Kidney (tissue), 14 donors: Measurements from ENCODE around the gene ANKH. TPM values are rescaled to one million over a fixed set of nuclear protein-coding genes. Genes with fewer than 3 reads are reported as not detected.

Experiments
- DNase-seq, 5 donors: peaks; one replicate each; pipeline ENCODE4 v3.0.0-alpha.2; 2013 to 2020
- FAIRE-seq: peaks from 2 replicates; lab custom pipeline; 2012; peaks lifted over from hg19 to GRCh38; lab: Jason Lieb, UNC
- H3K27ac ChIP-seq, 2 donors: one replicate each; pipeline ENCODE4 v1.7.0; 2013; ENCODE audit warnings: low read depth in 2 of 2, low read length in 2 of 2, inconsistent platforms in 1 of 2
- H3K27me3 ChIP-seq: one replicate; pipeline ENCODE4 v1.7.1; 2013; ENCODE audit warnings: low read length, inconsistent platforms; ENCODE audit not compliant: control insufficient read depth, insufficient read depth
- H3K36me3 ChIP-seq, 3 donors: one replicate each; pipeline versions ENCODE4 v1.7.0 to v1.7.1; 2013; ENCODE audit warnings: low read length in 3 of 3, control low read depth in 1 of 3, inconsistent platforms in 1 of 3; ENCODE audit not compliant: insufficient read depth in 3 of 3, control insufficient read depth in 2 of 3
- H3K4me1 ChIP-seq, 3 donors: one replicate each; pipeline versions ENCODE4 v1.7.0 to v1.7.1; 2013; ENCODE audit warnings: low read length in 3 of 3, inconsistent platforms in 1 of 3, low read depth in 1 of 3; ENCODE audit not compliant: control insufficient read depth in 2 of 3, insufficient read depth in 2 of 3
- H3K4me3 ChIP-seq, 3 donors: one replicate each; pipeline versions ENCODE4 v1.7.0 to v1.8.1; 2013; ENCODE audit warnings: low read length in 3 of 3, control low read depth in 1 of 3, inconsistent platforms in 1 of 3
- H3K9ac ChIP-seq, 3 donors: one replicate each; pipeline versions ENCODE4 v1.7.0 to v1.7.1; 2013; ENCODE audit warnings: low read length in 3 of 3, control low read depth in 1 of 3, inconsistent platforms in 1 of 3
- H3K9me3 ChIP-seq, 3 donors: one replicate each; pipeline versions ENCODE4 v1.7.0 to v1.7.1; 2013; ENCODE audit warnings: low read length in 3 of 3, control low read depth in 1 of 3, inconsistent platforms in 1 of 3; ENCODE audit not compliant: control insufficient read depth in 2 of 3, insufficient read depth in 1 of 3
- intact Hi-C: fragments of 100-400 bp; cut with DNase I; formaldehyde crosslinking; loops from one replicate; pipeline ENCODE4 v1.11.1; 2022
- polyA plus RNA-seq: library from polyadenylated mRNA; stranded (reverse); fragments of 350-450 nt; fragmentation: Illumina TruSeq; extraction: RNeasy Lipid Tissue Mini Kit (QIAGEN cat#74804); gene quantifications from one replicate; pipeline ENCODE4 v1.2.3, GENCODE V29; 2014; ENCODE audit warnings: low read depth, low replicate concordance; ENCODE audit not compliant: insufficient read depth
- total RNA-seq: library from RNA; stranded (reverse); fragmentation: NEBNext Ultra II Directional; extraction: Animal tissue kit (Norgen Biotek cat#: 25700); gene quantifications from one replicate; pipeline ENCODE4 v1.2.1, GENCODE V29; 2021
- TF ChIP-seq, protein P1 (sequence below): IDR thresholded peaks from 3 replicates; pipeline ENCODE4 v1.5.1; 2012; ENCODE audit warnings: mild to moderate bottlenecking, moderate library complexity, borderline replicate concordance; ENCODE audit not compliant: insufficient read depth; ENCODE audit errors: extremely low read depth
- donor health status: control.
- donor health status: control.
- donor health status: control.
- donor health status: control.
- donor health status: control.
- donor health status: DM: yes; HTN: yes; CAD: no.
- donor health status: Normal renal cell carcinoma (clear cell type).

The ANKH gene
- total and polyA plus RNA-seq, 2 donors from 2014 or later, result 19.0 to 44.6 TPM

DNA sequence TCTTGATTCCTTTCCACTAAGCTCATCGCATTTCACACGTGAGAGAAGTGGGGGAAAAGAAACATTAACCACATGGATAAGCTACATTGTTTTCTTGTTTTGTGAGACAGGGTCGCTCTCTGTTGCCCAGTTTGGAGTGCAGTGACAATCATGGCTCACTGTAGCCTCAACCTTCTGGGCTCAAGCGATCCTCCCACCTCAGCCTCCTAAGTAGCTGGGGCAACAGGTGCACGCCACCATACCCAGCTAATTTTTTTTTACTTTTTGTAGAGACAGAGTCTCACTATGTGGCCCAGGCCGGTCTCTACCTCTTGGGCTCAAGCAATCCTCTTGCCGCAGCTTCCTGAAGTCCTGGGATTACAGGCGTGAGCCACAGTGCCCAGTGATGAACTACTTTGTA is 204.3 kb downstream of the ANKH start:
- no peak overlapping the region for H3K4me3 ChIP-seq
- FAIRE-seq (no peak), DNase-seq (no peak)
- TF ChIP-seq, protein P1, sequence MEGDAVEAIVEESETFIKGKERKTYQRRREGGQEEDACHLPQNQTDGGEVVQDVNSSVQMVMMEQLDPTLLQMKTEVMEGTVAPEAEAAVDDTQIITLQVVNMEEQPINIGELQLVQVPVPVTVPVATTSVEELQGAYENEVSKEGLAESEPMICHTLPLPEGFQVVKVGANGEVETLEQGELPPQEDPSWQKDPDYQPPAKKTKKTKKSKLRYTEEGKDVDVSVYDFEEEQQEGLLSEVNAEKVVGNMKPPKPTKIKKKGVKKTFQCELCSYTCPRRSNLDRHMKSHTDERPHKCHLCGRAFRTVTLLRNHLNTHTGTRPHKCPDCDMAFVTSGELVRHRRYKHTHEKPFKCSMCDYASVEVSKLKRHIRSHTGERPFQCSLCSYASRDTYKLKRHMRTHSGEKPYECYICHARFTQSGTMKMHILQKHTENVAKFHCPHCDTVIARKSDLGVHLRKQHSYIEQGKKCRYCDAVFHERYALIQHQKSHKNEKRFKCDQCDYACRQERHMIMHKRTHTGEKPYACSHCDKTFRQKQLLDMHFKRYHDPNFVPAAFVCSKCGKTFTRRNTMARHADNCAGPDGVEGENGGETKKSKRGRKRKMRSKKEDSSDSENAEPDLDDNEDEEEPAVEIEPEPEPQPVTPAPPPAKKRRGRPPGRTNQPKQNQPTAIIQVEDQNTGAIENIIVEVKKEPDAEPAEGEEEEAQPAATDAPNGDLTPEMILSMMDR, result no peak
- intact Hi-C loops, result no loop called here
- H3K9me3 ChIP-seq, result no peaks in the 10 kb centered on the region
- peaks cover 0 to 2% (median 0%) of the 10 kb centered on the region in 3 donors for H3K36me3 ChIP-seq
- no peak overlapping the region for H3K27ac ChIP-seq
- H3K9ac ChIP-seq, result no peak overlapping the region
- no peaks in the 10 kb centered on the region for H3K27me3 ChIP-seq
- peaks cover 0 to 33% (median 19%) of the 10 kb centered on the region in 3 donors for H3K4me1 ChIP-seq

DNA sequence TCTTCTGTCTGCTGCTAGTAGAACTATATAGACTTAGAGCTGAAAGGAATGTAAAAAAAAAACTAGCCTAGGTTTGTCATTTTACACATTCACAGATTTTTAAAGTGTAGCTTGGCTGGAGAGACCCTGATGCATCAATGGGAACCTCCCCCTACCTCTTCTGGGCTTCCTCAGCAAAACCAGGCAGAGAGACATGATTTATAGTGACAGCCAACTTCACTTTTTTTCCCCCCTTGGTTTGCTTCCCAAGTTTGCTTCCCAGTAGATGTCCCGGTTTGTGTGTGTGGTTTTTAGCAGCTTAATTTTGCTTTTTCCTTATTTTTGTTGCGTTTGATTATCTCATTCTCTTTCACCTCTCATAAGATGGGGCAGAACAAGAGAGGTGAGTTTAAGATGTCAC is 205.2 kb downstream of the ANKH start:
- Histone ChIP-seq H3K4me1 (peaks cover 0 to 28% (median 14%) of the 10 kb centered on the region in 3 donors), H3K9me3 (no peaks in the 10 kb centered on the region), H3K36me3 (peaks cover 0 to 2% (median 0%) of the 10 kb centered on the region in 3 donors), H3K9ac (no peak overlapping the region), H3K27ac (no peak overlapping the region), H3K27me3 (no peaks in the 10 kb centered on the region), H3K4me3 (peak overlapping the region in 2 of 3 donors; percentile 68 to 89)
- TF ChIP-seq, protein P1, result no peak
- FAIRE-seq, result no peak
- intact Hi-C loops, result no loop called here
- peak in 2 of 5 donors; percentile 21 to 40 for DNase-seq

DNA sequence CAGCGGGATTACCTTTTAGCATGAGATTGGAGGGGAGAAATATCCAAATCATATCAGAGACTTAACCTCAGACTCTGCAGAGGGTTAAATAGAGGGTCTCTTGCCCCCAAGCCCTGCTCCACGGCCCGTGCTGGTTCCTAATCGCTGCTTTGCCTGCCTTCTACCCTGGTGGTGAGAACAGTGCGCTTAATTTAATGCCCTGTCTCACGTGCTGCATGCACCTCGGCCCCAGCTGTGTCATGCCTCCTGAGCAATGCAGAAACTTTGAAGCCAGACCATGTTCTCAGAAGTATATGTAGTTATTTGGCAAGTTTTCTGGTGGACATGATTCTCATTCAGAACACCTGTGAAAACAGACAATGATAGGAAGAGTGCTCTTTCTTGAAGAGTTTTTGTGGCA is 205.6 kb downstream of the ANKH start:
- Histone ChIP-seq H3K27me3 (no peaks in the 10 kb centered on the region), H3K27ac (no peak overlapping the region), H3K36me3 (peaks cover 0 to 2% (median 0%) of the 10 kb centered on the region in 3 donors), H3K4me1 (peaks cover 0 to 28% (median 14%) of the 10 kb centered on the region in 3 donors), H3K9ac (peak overlapping the region in 1 of 3 donors; percentile 68), H3K4me3 (peak overlapping the region in 2 of 3 donors; percentile 68 to 89), H3K9me3 (no peaks in the 10 kb centered on the region)
- FAIRE-seq (no peak), DNase-seq (peak in 4 of 5 donors; percentile 54 to 73 (median 66))
- TF ChIP-seq, protein P1, result no peak
- intact Hi-C loops, result no loop called here
